Neuronal stem cell (in vitro differentiated cells): Measurements from ENCODE around the gene FBXL7.

Source experiments
- DNase-seq: peaks from one replicate; pipeline ENCODE4 v3.0.0-alpha.2; 2013; ENCODE audit warnings: low spot score
- H2AFZ ChIP-seq: one replicate; pipeline ENCODE4 v1.6.1; 2013; ENCODE audit warnings: mild to moderate bottlenecking, low read length, inconsistent platforms
- H2AK5ac ChIP-seq: 2 replicates; pipeline ENCODE4 v1.6.1; 2013; ENCODE audit warnings: low read depth, mild to moderate bottlenecking, inconsistent platforms, low read length, moderate library complexity, mixed read lengths
- H2BK120ac ChIP-seq: 2 replicates; pipeline ENCODE4 v1.6.1; 2013; ENCODE audit warnings: low read depth, mild to moderate bottlenecking, inconsistent platforms, low read length, moderate library complexity, mixed read lengths
- H2BK12ac ChIP-seq: one replicate; pipeline ENCODE4 v1.6.1; 2013; ENCODE audit warnings: low read length, inconsistent platforms
- H2BK15ac ChIP-seq: 2 replicates; pipeline ENCODE4 v1.6.1; 2013; ENCODE audit warnings: mild to moderate bottlenecking, low read length, inconsistent platforms, mixed read lengths
- H2BK5ac ChIP-seq: one replicate; pipeline ENCODE4 v1.6.1; 2013; ENCODE audit warnings: inconsistent platforms, mild to moderate bottlenecking, low read length, moderate library complexity
- H3K14ac ChIP-seq: one replicate; pipeline ENCODE4 v1.6.1; 2013; ENCODE audit warnings: low read length, inconsistent platforms
- H3K18ac ChIP-seq: 2 replicates; pipeline ENCODE4 v1.6.1; 2013; ENCODE audit warnings: low read length, inconsistent platforms
- H3K23ac ChIP-seq: 2 replicates; pipeline ENCODE4 v1.6.1; 2013; ENCODE audit warnings: low read depth, mild to moderate bottlenecking, mixed read lengths, low read length, inconsistent platforms; ENCODE audit not compliant: poor library complexity
- H3K27ac ChIP-seq: replicated peaks from 3 replicates; pipeline ENCODE4 v1.5.1; 2013; ENCODE audit warnings: low read length, inconsistent platforms
- H3K27me3 ChIP-seq, 3 experiments: 2 replicates each; pipeline ENCODE4 v1.6.1; 2013; ENCODE audit warnings: low read length in 3 of 3, mild to moderate bottlenecking in 2 of 3, inconsistent platforms in 1 of 3, low read depth in 1 of 3, mixed read lengths in 1 of 3, moderate library complexity in 1 of 3; ENCODE audit not compliant: control insufficient read depth in 3 of 3, insufficient read depth in 3 of 3
- H3K36me3 ChIP-seq, 2 donors: replicated peaks in 1 of 2; 2 replicates each; pipeline ENCODE4 v1.6.1; 2013; ENCODE audit warnings: low read length in 2 of 2; ENCODE audit not compliant: control insufficient read depth in 2 of 2, insufficient read depth in 2 of 2
- H3K4ac ChIP-seq: 2 replicates; pipeline ENCODE4 v1.6.1; 2013; ENCODE audit warnings: inconsistent platforms, mild to moderate bottlenecking, low read length, moderate library complexity
- H3K4me1 ChIP-seq, 2 donors: 1 replicate in 1 of 2; 2 replicates in 1 of 2; pipeline ENCODE4 v1.6.1; 2013; ENCODE audit warnings: low read length in 2 of 2, low read depth in 1 of 2; ENCODE audit not compliant: control insufficient read depth in 2 of 2, insufficient read depth in 1 of 2
- H3K4me2 ChIP-seq: one replicate; pipeline ENCODE4 v1.6.1; 2013; ENCODE audit warnings: mild to moderate bottlenecking, low read length, inconsistent platforms; ENCODE audit not compliant: insufficient read depth, poor library complexity, severe bottlenecking
- H3K4me3 ChIP-seq, 2 donors: 2 replicates each; pipeline ENCODE4 v1.5.1; 2013; ENCODE audit warnings: low read length in 2 of 2, mild to moderate bottlenecking in 2 of 2, inconsistent platforms in 1 of 2, moderate library complexity in 1 of 2
- H3K79me1 ChIP-seq: one replicate; pipeline ENCODE4 v1.6.1; 2013; ENCODE audit warnings: low read depth, mild to moderate bottlenecking, inconsistent platforms, low read length, moderate library complexity
- H3K9ac ChIP-seq: one replicate; pipeline ENCODE4 v1.6.1; 2013; ENCODE audit warnings: mild to moderate bottlenecking, low read depth, low read length, inconsistent platforms; ENCODE audit not compliant: poor library complexity
- H3K9me3 ChIP-seq, 2 donors: replicated peaks in 1 of 2; 2 replicates each; pipeline versions ENCODE3 to v1.6.1; 2013; ENCODE audit warnings: low read length in 2 of 2, mild to moderate bottlenecking in 2 of 2, inconsistent platforms in 1 of 2, low read depth in 1 of 2, mixed read lengths in 1 of 2, moderate library complexity in 1 of 2; ENCODE audit not compliant: control insufficient read depth in 2 of 2, insufficient read depth in 1 of 2
- H4K8ac ChIP-seq: one replicate; pipeline ENCODE4 v1.6.1; 2013; ENCODE audit warnings: low read depth, mild to moderate bottlenecking, inconsistent platforms, low read length, moderate library complexity
- H4K91ac ChIP-seq: one replicate; pipeline ENCODE4 v1.6.1; 2013; ENCODE audit warnings: low read length, low read depth, mild to moderate bottlenecking, inconsistent platforms; ENCODE audit not compliant: poor library complexity
- WGBS, 2 donors: extraction: QIAGEN DNeasy Blood & Tissue Kit; methylation state at CpG; one replicate each; pipeline ENCODE4 v1.1.7; 2013; ENCODE audit warnings: missing lambda C conversion rate in 2 of 2, mixed read lengths in 1 of 2; ENCODE audit not compliant: insufficient read length in 2 of 2, insufficient replicate concordance in 1 of 2; ENCODE audit errors: extremely low coverage in 2 of 2; 5-methylcytosine and 5-hydroxymethylcytosine counted together

FBXL7 gene

DNA sequence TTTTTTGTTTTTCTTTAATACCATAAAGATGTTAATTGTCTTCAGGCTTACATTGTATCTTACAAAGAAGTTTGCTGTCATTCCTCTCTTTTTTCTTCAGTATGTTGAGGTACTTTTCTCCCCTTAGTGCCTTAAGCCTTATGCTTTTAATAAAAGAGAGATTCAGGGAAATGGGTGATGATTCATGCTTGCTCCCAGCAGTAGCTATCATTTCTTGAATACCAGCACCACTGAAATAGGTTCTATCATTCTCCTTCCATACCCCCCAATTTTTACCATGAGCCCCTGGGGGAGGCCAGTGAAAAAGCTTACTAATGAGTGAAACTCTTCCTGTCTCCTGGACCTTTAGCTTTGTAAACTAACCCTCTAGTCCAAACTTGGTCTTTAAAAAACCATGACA, 165.0 kb downstream of the FBXL7 start:
- no peak overlapping the region for H2BK12ac ChIP-seq
- H2BK5ac ChIP-seq, result no peak overlapping the region
- no peak overlapping the region for H3K27ac ChIP-seq
- H3K36me3 ChIP-seq, result no peaks in the 10 kb centered on the region
- no peaks in the 10 kb centered on the region for H3K27me3 ChIP-seq
- no peak overlapping the region for H2AK5ac ChIP-seq
- H3K9me3 ChIP-seq, result peaks cover 0 to 3% of the 10 kb centered on the region in 2 donors
- H3K4me3 ChIP-seq, result no peak overlapping the region
- no peak overlapping the region for H2BK15ac ChIP-seq
- H3K4me1 ChIP-seq, result no peaks in the 10 kb centered on the region
- H3K14ac ChIP-seq, result no peak overlapping the region
- no peak overlapping the region for H3K4ac ChIP-seq
- H4K91ac ChIP-seq, result no peak overlapping the region
- H3K18ac ChIP-seq, result no peak overlapping the region
- H2BK120ac ChIP-seq, result no peak overlapping the region
- peaks cover 1% of the 10 kb centered on the region for H3K79me1 ChIP-seq
- H2AFZ ChIP-seq, result no peak overlapping the region
- no peak overlapping the region for H3K4me2 ChIP-seq
- no peak overlapping the region for H3K23ac ChIP-seq
- H4K8ac ChIP-seq, result no peak overlapping the region
- no peak for DNase-seq
- H3K9ac ChIP-seq, result no peak overlapping the region

DNA sequence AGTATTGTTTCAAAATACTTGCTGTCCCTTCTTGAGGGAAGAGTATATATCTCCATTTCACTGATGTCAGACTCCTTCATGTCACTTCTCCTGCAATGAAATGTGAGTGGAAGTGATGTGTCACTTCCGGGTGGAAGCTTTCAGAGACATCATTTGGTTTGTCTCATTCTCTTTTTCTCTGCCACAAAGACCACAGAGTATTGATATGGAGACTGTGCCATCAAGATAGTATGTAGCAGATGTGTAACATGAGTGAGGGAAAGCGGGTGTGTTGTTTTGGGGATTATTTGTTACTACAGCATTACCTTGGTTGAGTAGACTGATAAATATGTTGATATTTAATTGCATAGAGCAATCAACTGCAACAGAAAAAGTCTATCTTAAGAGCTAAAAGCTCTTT, 169.8 kb downstream of the FBXL7 start:
- H2BK12ac ChIP-seq, result no peak overlapping the region
- H3K79me1 ChIP-seq, result no peaks in the 10 kb centered on the region
- H2AFZ ChIP-seq, result no peak overlapping the region
- peaks cover 2 to 3% of the 10 kb centered on the region in 2 donors for H3K4me1 ChIP-seq
- no peak overlapping the region for H2BK120ac ChIP-seq
- no peak overlapping the region for H3K4ac ChIP-seq
- no peak overlapping the region for H3K9ac ChIP-seq
- WGBS, 2 donors, result no CpG with 5 or more reads among the region's 2 CpGs
- DNase-seq, result no peak
- H3K4me2 ChIP-seq, result no peak overlapping the region
- no peak overlapping the region for H3K14ac ChIP-seq
- H3K4me3 ChIP-seq, result no peak overlapping the region
- no peak overlapping the region for H3K23ac ChIP-seq
- H3K27ac ChIP-seq, result no peak overlapping the region
- H3K9me3 ChIP-seq, result no peaks in the 10 kb centered on the region
- H4K8ac ChIP-seq, result no peak overlapping the region
- no peak overlapping the region for H2AK5ac ChIP-seq
- no peaks in the 10 kb centered on the region for H3K27me3 ChIP-seq
- H3K18ac ChIP-seq, result no peak overlapping the region
- no peaks in the 10 kb centered on the region for H3K36me3 ChIP-seq
- no peak overlapping the region for H2BK15ac ChIP-seq
- H2BK5ac ChIP-seq, result no peak overlapping the region
- no peak overlapping the region for H4K91ac ChIP-seq

DNA sequence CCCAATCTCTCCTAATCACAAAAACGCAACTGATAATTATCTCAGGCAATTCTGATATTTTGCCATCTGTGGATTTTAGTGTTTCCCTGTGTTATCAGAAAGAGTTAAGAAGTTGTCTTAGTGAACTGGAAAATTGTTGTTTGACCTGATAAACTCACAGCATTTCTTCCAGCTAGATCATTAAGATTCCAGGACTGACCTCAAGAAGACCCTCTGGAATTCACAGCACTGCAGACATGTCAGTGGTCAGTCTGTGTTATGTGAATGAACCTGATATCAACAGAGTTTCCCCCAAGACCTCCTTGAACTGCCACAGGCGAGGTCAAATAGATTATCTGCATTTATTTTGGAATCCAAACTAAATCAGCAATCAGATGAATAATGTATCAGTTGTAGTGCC, 174.7 kb downstream of the FBXL7 start:
- Histone ChIP-seq H3K36me3 (no peaks in the 10 kb centered on the region), H3K23ac (no peak overlapping the region), H2BK12ac (no peak overlapping the region), H2AK5ac (no peak overlapping the region), H3K27ac (no peak overlapping the region), H3K18ac (no peak overlapping the region), H3K27me3 (no peaks in the 10 kb centered on the region), H3K4ac (no peak overlapping the region), H2BK120ac (no peak overlapping the region), H4K91ac (no peak overlapping the region), H3K79me1 (no peaks in the 10 kb centered on the region), H2BK15ac (no peak overlapping the region), H3K9me3 (no peaks in the 10 kb centered on the region), H3K14ac (no peak overlapping the region), H3K9ac (no peak overlapping the region), H3K4me1 (peaks cover 2 to 3% of the 10 kb centered on the region in 2 donors), H3K4me2 (no peak overlapping the region), H3K4me3 (no peak overlapping the region), H4K8ac (no peak overlapping the region), H2BK5ac (no peak overlapping the region), H2AFZ (no peak overlapping the region)
- WGBS, 2 donors, result no CpG with 5 or more reads among the region's 2 CpGs
- no peak for DNase-seq

DNA sequence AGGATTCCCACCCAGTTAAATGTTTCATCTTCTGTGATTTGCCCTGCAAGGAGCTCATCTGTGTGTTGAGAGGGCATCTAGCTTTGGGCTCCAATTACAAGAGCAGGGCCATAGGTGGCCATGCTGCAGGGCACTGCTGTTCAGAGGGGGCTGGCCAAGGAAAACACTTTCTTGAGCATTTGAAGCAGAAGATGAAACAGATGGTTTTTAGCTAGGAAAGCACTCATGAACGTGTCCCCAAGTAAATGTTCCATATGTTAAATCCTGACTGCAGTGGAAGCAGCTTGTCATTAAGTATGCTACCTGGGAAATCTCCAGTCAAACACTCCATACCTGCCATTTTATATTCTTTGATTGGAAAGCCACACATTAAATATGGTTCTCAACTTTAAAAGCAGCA, 176.6 kb downstream of the FBXL7 start:
- Histone ChIP-seq H3K4me2 (no peak overlapping the region), H4K8ac (no peak overlapping the region), H2AK5ac (no peak overlapping the region), H3K27ac (no peak overlapping the region), H3K79me1 (no peaks in the 10 kb centered on the region), H3K18ac (no peak overlapping the region), H3K4ac (no peak overlapping the region), H2BK15ac (no peak overlapping the region), H3K27me3 (no peaks in the 10 kb centered on the region), H3K4me3 (no peak overlapping the region), H3K23ac (no peak overlapping the region), H2BK12ac (no peak overlapping the region), H4K91ac (no peak overlapping the region), H3K9me3 (no peaks in the 10 kb centered on the region), H2BK120ac (no peak overlapping the region), H3K9ac (no peak overlapping the region), H2AFZ (no peak overlapping the region), H3K36me3 (no peaks in the 10 kb centered on the region), H3K4me1 (peaks cover 2 to 3% of the 10 kb centered on the region in 2 donors), H2BK5ac (no peak overlapping the region), H3K14ac (no peak overlapping the region)
- WGBS, 2 donors, result no CpG with 5 or more reads among the region's 1 CpG
- DNase-seq, result no peak
